OCI-LY3 (cell line): Measurements from ENCODE around the gene UBASH3A.

Experiments
- H2AFZ ChIP-seq: fragments of 200-600, 300-600 bp; shearing (Covaris generic); 2 replicates; pipeline ENCODE4 v1.6.0; 2014; ENCODE audit warnings: antibody characterized with exemption, low read depth, low read length
- H3K27ac ChIP-seq: fragments of 200-600, 300-600 bp; sonication (generic); 2 replicates; pipeline ENCODE4 v1.5.1; 2014; ENCODE audit warnings: mild to moderate bottlenecking, low read length, moderate library complexity, mixed read lengths
- H3K27me3 ChIP-seq: fragments of 200-600, 300-600 bp; sonication (generic); 2 replicates; pipeline ENCODE4 v1.6.1; 2014; ENCODE audit warnings: low read depth, low read length, mixed read lengths
- H3K36me3 ChIP-seq: fragments of 200-600, 300-600 bp; sonication (generic); replicated peaks from 2 replicates; pipeline ENCODE3; 2014; ENCODE audit warnings: low read depth, low read length, mixed read lengths
- H3K4me1 ChIP-seq: fragments of 300-600, 200-600 bp; sonication (generic); 2 replicates; pipeline ENCODE4 v1.6.1; 2014; ENCODE audit warnings: low read length, mixed read lengths
- H3K4me2 ChIP-seq: fragments of 200-600, 300-600 bp; sonication (generic); 2 replicates; pipeline ENCODE4 v1.6.1; 2014; ENCODE audit warnings: low read length, mixed read lengths
- H3K4me3 ChIP-seq: fragments of 300-600, 200-600 bp; sonication (generic); 2 replicates; pipeline ENCODE4 v1.5.1; 2014; ENCODE audit warnings: antibody characterized with exemption, mild to moderate bottlenecking, low read length, moderate library complexity
- H3K79me2 ChIP-seq: fragments of 300-600, 200-600 bp; shearing (Covaris generic); 2 replicates; pipeline ENCODE4 v1.6.1; 2014; ENCODE audit warnings: mild to moderate bottlenecking, low read length, mixed read lengths
- H3K9ac ChIP-seq: fragments of 300-600, 200-600 bp; shearing (Covaris generic); 2 replicates; pipeline ENCODE4 v1.6.0; 2014; ENCODE audit warnings: mild to moderate bottlenecking, low read length, moderate library complexity
- H3K9me3 ChIP-seq: fragments of 200-600, 300-600 bp; shearing (Covaris generic); 2 replicates; pipeline ENCODE4 v1.6.1; 2014; ENCODE audit warnings: low read length, mixed read lengths; ENCODE audit not compliant: insufficient read depth
- H4K20me1 ChIP-seq: fragments of 200-600, 300-600 bp; sonication (generic); 2 replicates; pipeline ENCODE4 v1.6.1; 2016; ENCODE audit warnings: low read length, mixed read lengths; ENCODE audit not compliant: insufficient read depth
- CTCF ChIP-seq: fragments of 200-600, 300-600 bp; sonication (generic); IDR thresholded peaks from 2 replicates; pipeline ENCODE4 v1.5.1; 2014; ENCODE audit warnings: antibody characterized with exemption, low read length, low read depth
- EZH2phosphoT487 ChIP-seq: fragments of 200-600 bp; shearing (Covaris generic); IDR thresholded peaks from 2 replicates; pipeline ENCODE4 v1.6.1; 2018; ENCODE audit warnings: antibody characterized with exemption, mixed run types, low read depth

UBASH3A gene

GRCh38 chr21:42496839-42497202, 93.1 kb downstream of the UBASH3A start:
- peaks cover 10% of the 10 kb centered on the region for H3K4me1 ChIP-seq
- no peaks in the 10 kb centered on the region for H3K27me3 ChIP-seq
- no peaks in the 10 kb centered on the region for H3K9me3 ChIP-seq
- H3K79me2 ChIP-seq: no peaks in the 10 kb centered on the region
- H3K9ac ChIP-seq: peak overlapping the region; percentile 73
- H3K36me3 ChIP-seq: no peaks in the 10 kb centered on the region
- TF ChIP-seq EZH2phosphoT487: no peak
- no peak for TF ChIP-seq CTCF
- no peak overlapping the region for H3K27ac ChIP-seq
- peak overlapping the region; percentile 92 for H3K4me3 ChIP-seq
- peak overlapping the region; percentile 66; the same call in 1 of the 2 replicates for H2AFZ ChIP-seq
- no peaks in the 10 kb centered on the region for H4K20me1 ChIP-seq
- H3K4me2 ChIP-seq: peak overlapping the region; percentile 83
